H1 (cell line): Measurements from ENCODE around the gene SIK3. TPM values are rescaled to one million over a fixed set of nuclear protein-coding genes. Genes with fewer than 3 reads are reported as not detected.

Experiments
- GTF2F1 ChIP-seq: IDR thresholded peaks from 2 replicates; pipeline ENCODE4 v1.6.1; 2012; ENCODE audit warnings: low read depth, low read length, improper control_type of control experiment, borderline replicate concordance
- NANOG ChIP-seq: IDR thresholded peaks from 2 replicates; pipeline ENCODE4 v1.6.1; 2011; ENCODE audit warnings: low read length, low read depth, mild to moderate bottlenecking, inconsistent platforms; ENCODE audit not compliant: insufficient read depth, poor library complexity, severe bottlenecking
- SAP30 ChIP-seq: fragments of 300-600 bp; sonication (generic); IDR thresholded peaks from 2 replicates; pipeline ENCODE4 v1.7.1; 2012; ENCODE audit warnings: low read length, moderate library complexity, mild to moderate bottlenecking, inconsistent platforms; ENCODE audit not compliant: insufficient read depth, insufficient replicate concordance
- SIRT6 ChIP-seq: IDR thresholded peaks from one replicate; pipeline ENCODE4 v1.7.1; 2012; ENCODE audit warnings: low read length, inconsistent platforms
- SIX5 ChIP-seq: IDR thresholded peaks from 2 replicates; pipeline ENCODE4 v1.6.1; 2011; ENCODE audit warnings: mild to moderate bottlenecking, low read depth, low read length
- TAF1 ChIP-seq: IDR thresholded peaks from 2 replicates; pipeline ENCODE4 v1.6.1; 2011; ENCODE audit warnings: mild to moderate bottlenecking, low read depth, low read length
- polyA plus RNA-seq, 7 experiments: library from polyadenylated mRNA; depleted of rRNA in 3 of 7; stranded (reverse) in 5 of 7; unstranded in 2 of 7; fragments of >200 nt in 5 of 7; fragments of 200-250 nt in 2 of 7; gene quantifications; 1 replicate in 5 of 7; 2 replicates in 1 of 7; 4 replicates in 1 of 7; pipeline versions ENCODE4 v1.2.1 to v1.2.3, GENCODE V29; 2011 to 2013; ENCODE audit warnings: missing spikeins in 2 of 7, mixed read lengths in 2 of 7
- total RNA-seq: library from RNA; stranded (reverse); fragmentation: NEBNext Ultra II Directional; extraction: Animal tissue kit (Norgen Biotek cat#: 25700); gene quantifications from 2 replicates; pipeline ENCODE4 v1.2.1, GENCODE V29; 2021
- TF ChIP-seq, protein P1 (sequence below): fragments of 300-600 bp; sonication (generic); IDR thresholded peaks from 2 replicates; pipeline ENCODE4 v1.7.1; 2012; ENCODE audit warnings: low read length, moderate library complexity, mild to moderate bottlenecking, inconsistent platforms; ENCODE audit not compliant: insufficient replicate concordance
- TF ChIP-seq, protein P2 (sequence below): IDR thresholded peaks from 2 replicates; pipeline ENCODE4 v1.6.1; 2012; ENCODE audit warnings: inconsistent platforms
- TF ChIP-seq, protein P3 (sequence below): IDR thresholded peaks from 2 replicates; pipeline ENCODE4 v1.6.1; 2012; ENCODE audit warnings: low read length, inconsistent platforms

The SIK3 gene
- total and polyA plus RNA-seq, 2 of the 8 experiments (the other 6 are each of a cell fraction or from before 2014, with no cell fraction given), result 19.9 to 32.1 TPM

DNA sequence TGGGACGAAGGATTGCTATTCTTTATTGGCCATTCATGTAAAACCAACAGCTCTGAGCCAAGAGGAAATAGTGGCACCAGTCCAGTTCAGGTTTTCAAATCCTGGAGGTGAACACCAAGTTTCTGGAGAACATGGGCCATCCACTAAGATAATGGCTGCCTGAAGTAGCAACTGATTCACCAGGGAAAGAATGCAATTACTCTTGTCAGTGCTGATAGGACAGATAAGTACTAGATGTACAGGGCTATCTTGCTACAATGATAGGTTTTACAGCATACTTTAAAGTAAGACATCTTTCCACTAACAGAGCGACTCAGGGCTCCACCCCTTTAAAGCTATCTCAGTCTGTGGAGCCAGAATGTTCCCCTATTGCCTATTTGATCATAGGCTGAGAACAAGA, 224.0 kb downstream of the SIK3 start (continued):
- TF ChIP-seq, protein P1, sequence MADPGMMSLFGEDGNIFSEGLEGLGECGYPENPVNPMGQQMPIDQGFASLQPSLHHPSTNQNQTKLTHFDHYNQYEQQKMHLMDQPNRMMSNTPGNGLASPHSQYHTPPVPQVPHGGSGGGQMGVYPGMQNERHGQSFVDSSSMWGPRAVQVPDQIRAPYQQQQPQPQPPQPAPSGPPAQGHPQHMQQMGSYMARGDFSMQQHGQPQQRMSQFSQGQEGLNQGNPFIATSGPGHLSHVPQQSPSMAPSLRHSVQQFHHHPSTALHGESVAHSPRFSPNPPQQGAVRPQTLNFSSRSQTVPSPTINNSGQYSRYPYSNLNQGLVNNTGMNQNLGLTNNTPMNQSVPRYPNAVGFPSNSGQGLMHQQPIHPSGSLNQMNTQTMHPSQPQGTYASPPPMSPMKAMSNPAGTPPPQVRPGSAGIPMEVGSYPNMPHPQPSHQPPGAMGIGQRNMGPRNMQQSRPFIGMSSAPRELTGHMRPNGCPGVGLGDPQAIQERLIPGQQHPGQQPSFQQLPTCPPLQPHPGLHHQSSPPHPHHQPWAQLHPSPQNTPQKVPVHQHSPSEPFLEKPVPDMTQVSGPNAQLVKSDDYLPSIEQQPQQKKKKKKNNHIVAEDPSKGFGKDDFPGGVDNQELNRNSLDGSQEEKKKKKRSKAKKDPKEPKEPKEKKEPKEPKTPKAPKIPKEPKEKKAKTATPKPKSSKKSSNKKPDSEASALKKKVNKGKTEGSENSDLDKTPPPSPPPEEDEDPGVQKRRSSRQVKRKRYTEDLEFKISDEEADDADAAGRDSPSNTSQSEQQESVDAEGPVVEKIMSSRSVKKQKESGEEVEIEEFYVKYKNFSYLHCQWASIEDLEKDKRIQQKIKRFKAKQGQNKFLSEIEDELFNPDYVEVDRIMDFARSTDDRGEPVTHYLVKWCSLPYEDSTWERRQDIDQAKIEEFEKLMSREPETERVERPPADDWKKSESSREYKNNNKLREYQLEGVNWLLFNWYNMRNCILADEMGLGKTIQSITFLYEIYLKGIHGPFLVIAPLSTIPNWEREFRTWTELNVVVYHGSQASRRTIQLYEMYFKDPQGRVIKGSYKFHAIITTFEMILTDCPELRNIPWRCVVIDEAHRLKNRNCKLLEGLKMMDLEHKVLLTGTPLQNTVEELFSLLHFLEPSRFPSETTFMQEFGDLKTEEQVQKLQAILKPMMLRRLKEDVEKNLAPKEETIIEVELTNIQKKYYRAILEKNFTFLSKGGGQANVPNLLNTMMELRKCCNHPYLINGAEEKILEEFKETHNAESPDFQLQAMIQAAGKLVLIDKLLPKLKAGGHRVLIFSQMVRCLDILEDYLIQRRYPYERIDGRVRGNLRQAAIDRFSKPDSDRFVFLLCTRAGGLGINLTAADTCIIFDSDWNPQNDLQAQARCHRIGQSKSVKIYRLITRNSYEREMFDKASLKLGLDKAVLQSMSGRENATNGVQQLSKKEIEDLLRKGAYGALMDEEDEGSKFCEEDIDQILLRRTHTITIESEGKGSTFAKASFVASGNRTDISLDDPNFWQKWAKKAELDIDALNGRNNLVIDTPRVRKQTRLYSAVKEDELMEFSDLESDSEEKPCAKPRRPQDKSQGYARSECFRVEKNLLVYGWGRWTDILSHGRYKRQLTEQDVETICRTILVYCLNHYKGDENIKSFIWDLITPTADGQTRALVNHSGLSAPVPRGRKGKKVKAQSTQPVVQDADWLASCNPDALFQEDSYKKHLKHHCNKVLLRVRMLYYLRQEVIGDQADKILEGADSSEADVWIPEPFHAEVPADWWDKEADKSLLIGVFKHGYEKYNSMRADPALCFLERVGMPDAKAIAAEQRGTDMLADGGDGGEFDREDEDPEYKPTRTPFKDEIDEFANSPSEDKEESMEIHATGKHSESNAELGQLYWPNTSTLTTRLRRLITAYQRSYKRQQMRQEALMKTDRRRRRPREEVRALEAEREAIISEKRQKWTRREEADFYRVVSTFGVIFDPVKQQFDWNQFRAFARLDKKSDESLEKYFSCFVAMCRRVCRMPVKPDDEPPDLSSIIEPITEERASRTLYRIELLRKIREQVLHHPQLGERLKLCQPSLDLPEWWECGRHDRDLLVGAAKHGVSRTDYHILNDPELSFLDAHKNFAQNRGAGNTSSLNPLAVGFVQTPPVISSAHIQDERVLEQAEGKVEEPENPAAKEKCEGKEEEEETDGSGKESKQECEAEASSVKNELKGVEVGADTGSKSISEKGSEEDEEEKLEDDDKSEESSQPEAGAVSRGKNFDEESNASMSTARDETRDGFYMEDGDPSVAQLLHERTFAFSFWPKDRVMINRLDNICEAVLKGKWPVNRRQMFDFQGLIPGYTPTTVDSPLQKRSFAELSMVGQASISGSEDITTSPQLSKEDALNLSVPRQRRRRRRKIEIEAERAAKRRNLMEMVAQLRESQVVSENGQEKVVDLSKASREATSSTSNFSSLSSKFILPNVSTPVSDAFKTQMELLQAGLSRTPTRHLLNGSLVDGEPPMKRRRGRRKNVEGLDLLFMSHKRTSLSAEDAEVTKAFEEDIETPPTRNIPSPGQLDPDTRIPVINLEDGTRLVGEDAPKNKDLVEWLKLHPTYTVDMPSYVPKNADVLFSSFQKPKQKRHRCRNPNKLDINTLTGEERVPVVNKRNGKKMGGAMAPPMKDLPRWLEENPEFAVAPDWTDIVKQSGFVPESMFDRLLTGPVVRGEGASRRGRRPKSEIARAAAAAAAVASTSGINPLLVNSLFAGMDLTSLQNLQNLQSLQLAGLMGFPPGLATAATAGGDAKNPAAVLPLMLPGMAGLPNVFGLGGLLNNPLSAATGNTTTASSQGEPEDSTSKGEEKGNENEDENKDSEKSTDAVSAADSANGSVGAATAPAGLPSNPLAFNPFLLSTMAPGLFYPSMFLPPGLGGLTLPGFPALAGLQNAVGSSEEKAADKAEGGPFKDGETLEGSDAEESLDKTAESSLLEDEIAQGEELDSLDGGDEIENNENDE, result no peak
- TF ChIP-seq TAF1 (no peak), SAP30 (no peak), SIX5 (no peak), GTF2F1 (no peak), SIRT6 (no peak), NANOG (no peak)
- TF ChIP-seq, protein P2, sequence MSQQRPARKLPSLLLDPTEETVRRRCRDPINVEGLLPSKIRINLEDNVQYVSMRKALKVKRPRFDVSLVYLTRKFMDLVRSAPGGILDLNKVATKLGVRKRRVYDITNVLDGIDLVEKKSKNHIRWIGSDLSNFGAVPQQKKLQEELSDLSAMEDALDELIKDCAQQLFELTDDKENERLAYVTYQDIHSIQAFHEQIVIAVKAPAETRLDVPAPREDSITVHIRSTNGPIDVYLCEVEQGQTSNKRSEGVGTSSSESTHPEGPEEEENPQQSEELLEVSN, result no peak
- TF ChIP-seq, protein P3, sequence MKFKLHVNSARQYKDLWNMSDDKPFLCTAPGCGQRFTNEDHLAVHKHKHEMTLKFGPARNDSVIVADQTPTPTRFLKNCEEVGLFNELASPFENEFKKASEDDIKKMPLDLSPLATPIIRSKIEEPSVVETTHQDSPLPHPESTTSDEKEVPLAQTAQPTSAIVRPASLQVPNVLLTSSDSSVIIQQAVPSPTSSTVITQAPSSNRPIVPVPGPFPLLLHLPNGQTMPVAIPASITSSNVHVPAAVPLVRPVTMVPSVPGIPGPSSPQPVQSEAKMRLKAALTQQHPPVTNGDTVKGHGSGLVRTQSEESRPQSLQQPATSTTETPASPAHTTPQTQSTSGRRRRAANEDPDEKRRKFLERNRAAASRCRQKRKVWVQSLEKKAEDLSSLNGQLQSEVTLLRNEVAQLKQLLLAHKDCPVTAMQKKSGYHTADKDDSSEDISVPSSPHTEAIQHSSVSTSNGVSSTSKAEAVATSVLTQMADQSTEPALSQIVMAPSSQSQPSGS, result no peak
